Activated CD4-positive, alpha-beta T cell treated with anti-CD3 and anti-CD28 coated beads, Interleukin-2, amount 50 U/mL, for 16 hours (primary cell): Measurements from ENCODE around the gene ERICH6.
A peak's percentile ranks its signal among the peaks of the same experiment; 100 is the strongest.
"Not testable (repeated sequence)": the region's sequence is repeated elsewhere in the genome, so short reads cannot be mapped to it uniquely, and the experiment has no call there.

ENCODE experiments used
- DNase-seq: peaks from one replicate; pipeline ENCODE4 v3.0.0-alpha.2; 2020

Gene ERICH6

DNA sequence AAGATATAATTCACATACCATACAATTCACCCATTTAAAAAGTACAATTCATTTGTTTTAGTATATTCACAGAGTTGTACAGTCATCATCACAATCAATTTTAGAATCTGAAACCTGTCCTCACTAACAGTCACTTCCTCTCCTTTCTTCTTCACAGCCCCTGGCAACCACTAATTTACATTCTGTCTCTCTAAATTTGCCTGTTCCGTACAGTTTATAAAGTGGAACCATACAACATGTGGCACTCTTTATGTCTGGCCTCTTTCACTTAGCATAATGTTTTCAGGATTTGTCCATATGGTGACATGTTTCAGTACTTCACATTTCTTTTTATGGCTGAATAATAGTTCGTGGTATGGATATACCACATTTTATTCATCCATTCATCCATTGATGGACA is 22.7 kb downstream of the ERICH6 start:
- DNase-seq: peak; percentile 50

DNA sequence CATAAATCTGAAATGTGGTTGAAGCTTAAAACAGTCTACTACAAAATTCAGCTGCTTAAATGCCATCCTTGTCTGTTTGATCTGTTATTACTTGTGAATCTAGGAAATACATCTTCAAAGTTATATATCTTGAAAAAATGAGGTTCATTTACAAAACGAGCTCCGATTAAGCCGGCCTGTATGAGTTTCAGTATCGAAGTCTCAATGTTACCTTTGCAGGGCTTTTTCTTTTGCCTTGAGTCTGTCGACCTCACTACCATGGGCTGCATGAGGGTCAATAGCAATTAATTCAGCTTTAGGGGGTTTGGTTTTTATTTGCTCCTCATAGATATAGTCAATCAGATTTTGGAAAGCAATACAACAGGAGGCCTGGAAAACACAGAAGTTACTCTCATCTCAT is 23.2 kb downstream of the ERICH6 start:
- DNase-seq: no peak

DNA sequence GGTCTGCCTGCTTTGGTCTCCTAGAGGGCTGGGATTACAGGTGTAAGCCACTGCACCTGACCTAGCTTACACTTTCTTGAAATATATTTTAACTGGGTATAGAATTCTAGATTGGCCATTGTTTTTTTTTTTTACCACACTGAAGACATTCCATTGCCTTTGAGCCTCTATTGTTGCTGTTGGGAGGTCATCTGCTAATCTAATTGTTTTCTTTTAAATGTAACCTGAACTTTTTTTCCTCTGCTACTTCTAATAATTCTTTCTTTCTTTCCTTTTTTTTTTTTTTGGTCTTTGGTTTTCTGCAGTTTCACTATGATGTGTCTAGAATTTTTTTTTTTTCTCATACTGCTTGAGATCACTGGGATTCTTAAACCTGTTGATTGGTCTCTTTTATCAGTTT is 28.1 kb downstream of the ERICH6 start:
- DNase-seq: no peak

DNA sequence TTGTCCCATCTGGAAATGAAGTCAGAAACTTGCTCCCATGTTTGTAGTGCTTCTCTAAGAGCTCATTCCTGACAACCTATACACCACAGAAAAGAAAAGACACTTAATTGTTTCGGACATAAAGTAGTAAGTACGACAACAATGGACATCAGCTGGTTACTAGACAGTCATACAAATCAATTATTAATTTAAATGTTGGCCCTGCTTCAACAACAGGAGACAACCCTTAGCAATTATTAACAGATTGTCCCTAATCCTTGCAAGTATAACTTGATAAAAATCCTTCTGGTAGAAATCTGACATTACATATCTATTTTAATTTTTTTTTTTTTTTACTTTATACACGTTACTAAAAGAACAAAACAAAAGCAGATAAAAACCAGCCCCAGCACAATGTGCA is 29.8 kb downstream of the ERICH6 start:
- DNase-seq: no peak

DNA sequence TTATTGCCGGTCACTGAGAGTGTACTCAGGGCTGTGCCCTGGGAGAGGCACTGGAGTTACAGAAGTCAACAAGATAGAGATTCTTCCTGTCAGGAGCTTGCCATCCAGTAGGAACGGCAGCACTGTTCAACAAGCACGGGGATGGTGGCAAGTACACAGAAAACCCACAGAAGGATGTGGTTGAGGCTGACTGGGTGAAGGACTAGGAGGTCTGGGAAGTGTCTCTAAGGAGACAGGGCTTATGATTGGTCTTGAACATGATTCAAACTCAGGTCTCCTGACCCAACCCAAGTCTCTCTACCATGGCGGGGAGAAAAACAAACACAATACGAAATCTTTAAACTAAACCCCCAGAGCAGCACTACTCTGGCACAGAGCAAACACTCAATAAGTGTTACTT is 37.6 kb downstream of the ERICH6 start:
- DNase-seq: peak; percentile 13

DNA sequence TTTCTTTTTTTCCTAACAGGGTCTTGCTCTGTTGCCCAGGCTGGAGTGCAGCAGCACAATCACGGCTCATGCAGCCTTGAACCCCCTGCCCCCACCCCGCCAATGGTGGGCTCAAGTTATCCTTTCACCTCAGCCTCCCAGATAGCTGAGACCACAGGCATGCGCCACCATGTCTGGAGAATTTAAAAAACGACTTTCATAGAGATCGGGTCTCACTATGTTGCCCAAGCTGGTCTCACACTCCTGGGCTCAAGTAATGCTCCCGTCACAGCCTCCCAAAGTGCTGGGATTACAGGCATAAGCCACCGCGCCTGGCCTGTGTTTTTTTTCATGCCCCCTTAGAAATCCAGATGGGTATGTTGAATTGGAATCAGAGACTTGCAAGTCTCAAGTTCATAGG is 40.3 kb downstream of the ERICH6 start:
- DNase-seq: no peak

DNA sequence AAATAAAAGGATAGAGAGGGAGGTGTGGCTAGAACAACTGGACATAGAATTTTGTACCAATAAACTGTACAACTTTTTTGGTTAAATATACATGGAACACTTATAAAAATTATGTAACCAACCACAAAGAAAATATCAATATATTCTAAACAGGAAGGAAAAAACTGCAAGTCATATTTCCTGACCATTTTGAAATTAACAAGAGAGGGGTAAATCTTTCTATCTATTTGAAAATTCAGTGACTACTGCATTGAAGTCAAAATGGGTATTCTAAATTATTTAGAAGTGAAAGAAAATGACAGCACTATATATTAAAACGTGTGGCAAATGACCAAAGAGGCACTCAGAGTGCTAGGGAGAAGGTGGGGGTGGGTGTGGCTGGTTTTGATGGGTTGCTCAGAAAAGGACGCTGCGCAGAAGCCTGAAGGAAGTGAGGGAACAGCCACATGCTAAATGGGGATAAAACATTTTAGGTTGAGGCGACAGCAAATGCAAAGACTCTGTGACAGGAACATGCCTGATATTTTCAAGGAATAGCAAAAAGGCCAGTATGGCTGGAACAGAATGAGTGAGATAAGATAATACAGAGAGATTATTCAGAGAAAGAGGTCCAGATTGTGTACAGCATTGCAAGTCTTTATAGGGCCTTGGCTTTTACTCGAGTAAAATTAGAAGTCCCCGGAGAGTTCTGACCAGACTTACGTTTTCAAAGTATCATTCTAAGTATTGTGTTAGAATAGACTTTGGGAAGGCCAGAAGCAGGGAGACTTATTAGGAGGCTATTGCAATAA is 41.1 kb downstream of the ERICH6 start:
- no peak for DNase-seq

DNA sequence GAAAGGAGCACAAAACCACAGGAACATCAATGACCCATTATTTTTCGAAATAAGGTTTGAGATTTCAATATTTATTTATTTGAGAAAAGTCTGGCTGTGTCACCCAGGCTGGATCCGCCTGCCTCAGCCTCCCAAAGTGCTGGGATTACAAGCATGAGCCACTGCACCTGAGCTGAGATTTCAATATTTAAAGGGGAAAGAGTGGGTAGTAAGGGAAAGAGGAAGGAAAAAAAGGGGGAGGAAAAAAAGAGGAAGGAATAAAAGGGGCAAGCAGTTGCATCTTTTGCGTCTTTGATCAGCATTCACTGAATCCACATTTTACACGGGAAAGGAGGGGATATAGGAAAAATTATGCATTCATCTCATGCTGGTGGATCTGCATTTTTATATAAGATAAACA is 47.4 kb downstream of the ERICH6 start:
- no peak for DNase-seq

DNA sequence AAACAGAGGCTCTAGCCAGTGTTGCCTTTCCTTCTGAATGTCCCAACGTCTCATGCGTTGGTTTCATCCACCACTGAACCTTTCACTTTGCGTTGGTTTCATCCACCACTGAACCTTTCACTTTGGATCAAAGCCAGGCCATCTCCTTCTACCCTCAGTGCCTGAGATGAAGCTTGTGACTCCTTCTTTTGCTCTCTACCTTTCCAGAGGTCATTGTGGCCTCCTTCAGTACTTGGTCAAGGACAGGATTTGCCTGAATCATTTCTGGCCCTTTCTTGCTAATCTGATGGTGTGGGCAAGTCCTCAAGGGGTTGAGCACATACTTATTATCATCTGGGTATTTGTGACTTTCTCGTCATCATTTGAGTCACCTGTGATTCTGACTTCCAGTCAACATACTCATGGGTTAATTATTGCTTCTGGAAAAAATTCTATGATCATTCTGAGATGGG is 50.6 kb downstream of the ERICH6 start:
- peak; percentile 7 for DNase-seq

DNA sequence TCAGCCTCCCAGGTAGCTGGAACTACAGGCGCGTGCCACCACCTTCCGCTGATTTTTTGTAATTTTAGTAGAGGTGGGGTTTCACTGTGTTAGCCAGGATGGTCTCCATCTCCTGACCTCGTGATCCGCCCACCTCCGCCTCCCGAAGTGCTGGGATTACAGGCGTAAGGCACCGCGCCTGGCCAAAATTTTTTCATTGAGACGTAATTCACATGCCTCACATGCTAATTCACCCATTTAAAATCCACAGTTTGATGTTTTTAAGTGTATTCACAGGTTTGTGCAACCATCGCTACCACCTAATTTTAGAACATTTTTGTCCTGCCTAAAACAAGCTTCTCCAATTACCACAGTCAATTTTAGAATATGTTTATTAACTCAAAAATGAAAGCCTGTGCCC is 63.5 kb downstream of the ERICH6 start:
- DNase-seq: no peak

DNA sequence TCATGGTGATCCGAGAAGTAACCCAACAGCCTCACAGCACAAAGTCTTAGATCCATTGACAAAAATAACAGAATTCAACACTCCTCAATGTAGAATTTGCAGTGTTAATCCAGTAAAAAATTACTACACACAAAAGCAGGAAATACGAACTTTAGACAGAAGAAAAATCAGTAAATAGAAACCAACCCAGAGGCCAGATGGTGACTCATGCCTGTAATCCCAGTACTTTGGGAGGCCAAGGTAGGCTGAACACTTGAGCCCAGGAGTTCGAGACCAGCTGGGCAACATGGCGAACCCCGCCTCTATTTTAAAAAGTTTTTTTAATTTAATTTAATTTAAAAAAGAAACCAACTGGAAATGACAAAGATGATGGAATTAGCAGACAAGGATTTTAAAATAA is 64.5 kb downstream of the ERICH6 start:
- no peak for DNase-seq

DNA sequence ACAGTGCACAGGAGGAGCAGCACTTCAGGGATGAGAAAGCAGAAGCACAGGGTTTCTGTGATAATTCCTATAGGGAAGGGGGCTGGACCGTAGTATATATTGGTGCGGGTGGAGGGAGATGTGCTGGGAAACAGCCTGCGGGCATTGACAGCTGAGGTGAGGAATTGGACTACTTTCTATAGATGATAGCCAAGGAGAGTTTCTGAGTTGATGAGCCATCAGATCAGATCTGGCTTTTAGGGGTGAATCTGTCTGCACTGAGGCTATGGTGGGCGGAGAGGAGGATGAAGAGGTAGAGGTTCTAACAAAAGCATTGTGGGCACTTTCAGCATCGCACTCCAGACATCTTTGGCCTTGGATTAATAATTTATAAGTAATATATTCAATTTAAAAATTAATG is 67.5 kb downstream of the ERICH6 start:
- no peak for DNase-seq

DNA sequence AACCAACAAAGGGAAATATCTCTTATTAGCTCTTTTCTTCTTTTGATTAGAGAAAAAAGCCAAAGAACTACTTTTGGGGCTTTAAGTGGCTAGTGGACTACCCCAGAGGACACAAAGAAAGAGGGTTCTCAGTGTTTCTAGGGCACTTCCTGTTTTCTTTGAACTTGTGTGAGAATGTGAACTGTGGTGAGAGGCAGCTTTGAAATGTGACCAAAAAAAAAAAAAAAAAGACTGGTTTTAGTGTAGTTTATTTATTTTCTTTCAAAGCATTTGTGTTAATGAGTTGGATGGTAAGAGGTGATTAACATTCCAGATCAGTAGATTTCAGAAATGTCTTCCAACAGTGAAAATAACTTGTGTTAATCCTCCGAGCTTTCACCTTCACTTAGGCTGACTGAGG is 68.2 kb downstream of the ERICH6 start:
- DNase-seq: peak; percentile 34

DNA sequence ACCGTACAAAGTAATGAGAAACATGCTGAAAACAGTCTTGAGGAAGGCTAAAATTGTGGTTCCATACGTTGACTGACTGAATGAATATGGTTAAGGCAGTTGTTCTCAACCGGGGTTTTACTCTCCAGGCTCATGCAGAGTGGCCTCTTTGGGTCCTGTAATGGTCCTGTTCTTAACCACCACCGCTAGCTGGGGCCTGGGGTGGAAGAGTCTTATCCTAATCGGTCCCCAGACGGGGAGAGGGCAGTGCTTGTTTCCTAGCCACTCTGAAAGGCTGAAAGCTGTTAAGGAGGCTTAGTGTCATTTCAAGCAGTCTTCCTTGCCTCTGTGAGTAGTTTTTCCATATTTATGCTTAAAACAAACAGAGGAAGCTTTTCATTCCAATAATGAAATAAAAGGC is 68.6 kb downstream of the ERICH6 start:
- DNase-seq: no peak

DNA sequence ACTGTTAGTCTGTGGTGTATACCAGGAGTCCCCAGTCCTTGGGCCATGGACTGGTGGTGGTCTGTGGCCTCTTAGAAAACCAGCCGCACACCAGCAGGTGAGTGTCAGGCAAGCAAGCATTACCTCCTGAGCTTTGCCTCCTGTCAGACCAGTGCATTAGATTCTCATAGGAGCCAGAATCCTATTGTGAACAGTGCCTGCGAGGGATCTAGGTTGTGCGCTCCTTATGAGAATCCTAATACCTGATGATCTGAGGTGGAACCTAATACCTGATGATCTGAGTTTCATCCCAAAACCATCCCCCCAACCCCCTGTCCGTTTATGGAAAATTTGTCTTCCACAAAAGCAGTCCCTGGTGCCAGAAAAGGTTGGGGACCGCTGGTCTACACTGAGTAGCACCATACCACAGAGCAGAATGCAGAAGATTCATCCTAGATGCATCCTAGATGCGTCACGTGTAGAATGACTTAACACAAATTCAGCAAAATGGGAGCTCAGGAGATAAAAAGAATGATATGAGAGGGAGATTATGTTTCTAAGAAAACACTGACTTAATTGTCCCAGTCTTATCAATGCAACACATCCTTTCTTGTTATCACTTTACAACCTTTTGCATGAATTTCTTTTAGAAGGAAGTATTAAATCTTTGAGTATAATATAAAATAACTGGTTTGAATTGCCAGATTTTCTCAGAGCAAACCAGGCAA is 72.1 kb downstream of the ERICH6 start:
- DNase-seq: no peak

DNA sequence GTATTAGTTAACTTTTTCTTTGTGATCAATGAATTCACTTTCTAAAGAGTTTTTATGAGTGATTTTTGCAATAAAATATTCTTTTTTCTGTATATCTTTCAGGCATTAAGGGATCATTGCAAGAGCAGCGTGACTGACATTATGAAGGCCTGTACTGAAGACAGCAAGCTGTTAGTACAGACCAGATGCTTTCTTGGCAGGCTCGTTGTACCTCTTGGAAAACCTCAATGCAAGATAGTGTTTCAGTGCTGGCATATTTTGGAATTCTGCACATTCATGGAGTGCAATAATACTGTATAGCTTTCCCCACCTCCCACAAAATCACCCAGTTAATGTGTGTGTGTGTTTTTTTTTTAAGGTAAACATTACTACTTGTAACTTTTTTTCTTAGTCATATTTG is 76.2 kb downstream of the ERICH6 start:
- no peak for DNase-seq

DNA sequence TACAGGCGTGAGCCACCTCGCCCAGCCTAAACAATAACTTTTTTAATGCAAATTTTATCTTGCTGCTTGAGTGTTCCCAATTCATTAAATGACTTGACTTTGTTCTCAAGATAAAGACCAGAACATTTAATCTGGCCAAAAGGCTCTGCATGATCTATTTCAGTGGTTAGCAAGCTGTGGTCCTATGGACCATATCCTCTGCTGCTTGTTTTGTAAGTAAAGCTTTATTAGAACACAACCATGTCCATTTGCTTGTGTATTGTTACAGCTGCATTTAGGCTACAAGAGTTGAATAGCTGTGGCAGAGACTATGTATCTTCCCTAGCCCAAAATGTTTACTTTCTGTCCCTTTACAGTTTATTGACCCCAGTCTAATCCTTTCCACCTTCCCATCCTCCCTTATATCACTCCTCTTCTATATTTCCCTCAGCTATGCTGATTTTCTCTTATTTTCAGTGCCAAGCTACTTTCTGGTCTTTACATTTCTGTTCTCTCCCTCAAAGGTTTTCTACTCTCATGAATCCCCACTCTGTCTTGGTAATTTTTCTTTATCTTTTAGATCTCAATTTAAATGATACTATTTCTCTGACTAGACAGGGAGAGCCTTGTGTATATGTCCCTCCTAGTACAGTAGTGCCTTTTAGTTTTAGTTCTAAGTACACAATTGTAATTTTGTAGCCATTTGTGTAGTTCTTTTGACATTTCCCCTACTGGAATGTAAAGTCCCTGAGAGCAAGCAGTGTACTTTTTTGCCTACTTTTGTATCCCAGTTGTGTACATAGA is 77.4 kb downstream of the ERICH6 start:
- no peak for DNase-seq

DNA sequence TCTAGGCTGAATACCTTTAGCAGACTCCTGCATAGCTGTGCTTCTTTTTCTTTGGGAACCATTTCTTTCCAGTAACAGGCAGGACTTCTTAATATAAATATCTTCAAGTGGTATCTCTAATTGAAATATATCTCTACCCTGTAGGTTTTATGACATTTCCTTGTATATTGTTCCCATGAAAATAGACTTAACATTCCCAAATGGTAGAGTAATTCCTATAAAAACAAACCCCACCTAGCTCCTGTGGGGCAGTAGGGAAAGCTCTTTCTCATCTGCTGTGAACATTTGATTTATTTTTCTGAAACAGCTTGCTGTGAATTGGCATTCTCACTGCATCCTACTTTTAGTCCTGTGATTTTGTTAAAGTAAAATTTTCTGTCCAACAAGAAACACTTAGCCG is 79.8 kb downstream of the ERICH6 start:
- DNase-seq: no peak

DNA sequence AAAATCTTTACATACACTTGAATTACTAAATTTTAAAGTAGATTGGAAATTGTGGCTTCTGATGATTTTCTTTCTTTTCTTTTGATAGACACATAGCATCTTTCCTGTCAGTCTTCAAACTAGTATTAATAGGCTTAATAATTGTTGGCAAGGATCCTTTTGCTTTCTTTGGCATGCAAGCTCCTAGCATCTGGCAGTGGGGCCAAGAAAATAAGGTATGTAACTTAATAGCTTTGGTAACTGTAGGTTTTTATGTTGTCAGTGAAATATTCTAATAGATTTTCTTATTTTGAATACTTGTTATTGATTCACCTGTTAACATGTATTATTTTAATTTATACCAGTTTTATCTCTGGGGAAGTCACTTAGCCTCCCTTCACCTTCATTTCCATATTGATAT is 80.8 kb downstream of the ERICH6 start:
- DNase-seq: not testable (repeated sequence)

DNA sequence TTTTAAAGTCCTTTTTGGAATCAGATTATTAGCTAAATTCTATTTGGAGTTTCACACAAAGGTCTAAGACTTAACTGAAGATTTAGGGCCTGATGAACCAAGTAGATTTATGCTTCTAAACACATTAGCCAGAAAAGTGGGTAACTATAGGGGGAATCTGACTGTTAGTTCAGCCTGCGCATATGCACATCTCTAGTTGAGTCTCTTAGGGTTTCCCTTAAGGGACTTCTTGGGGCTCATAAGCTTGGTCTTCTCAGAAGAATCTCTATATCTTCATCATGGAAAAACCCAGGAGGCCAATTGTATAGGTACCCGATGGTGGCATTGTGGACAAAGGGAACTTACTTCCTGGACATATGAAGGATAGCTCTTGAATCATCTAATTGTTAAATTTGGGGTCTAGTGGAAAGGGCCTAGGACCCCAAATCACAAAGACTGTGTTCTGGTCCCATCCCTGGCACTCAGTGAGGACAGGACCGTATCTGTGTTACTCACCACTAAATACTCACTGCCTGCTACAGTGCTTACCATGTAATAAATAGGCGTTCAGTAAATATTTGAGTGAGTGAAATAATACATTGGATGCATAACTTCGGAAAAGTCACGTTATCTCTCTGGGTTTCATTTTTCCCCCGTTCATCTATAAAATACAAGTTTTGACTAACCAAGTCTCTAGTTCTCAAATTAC is 83.6 kb downstream of the ERICH6 start:
- no peak for DNase-seq

DNA sequence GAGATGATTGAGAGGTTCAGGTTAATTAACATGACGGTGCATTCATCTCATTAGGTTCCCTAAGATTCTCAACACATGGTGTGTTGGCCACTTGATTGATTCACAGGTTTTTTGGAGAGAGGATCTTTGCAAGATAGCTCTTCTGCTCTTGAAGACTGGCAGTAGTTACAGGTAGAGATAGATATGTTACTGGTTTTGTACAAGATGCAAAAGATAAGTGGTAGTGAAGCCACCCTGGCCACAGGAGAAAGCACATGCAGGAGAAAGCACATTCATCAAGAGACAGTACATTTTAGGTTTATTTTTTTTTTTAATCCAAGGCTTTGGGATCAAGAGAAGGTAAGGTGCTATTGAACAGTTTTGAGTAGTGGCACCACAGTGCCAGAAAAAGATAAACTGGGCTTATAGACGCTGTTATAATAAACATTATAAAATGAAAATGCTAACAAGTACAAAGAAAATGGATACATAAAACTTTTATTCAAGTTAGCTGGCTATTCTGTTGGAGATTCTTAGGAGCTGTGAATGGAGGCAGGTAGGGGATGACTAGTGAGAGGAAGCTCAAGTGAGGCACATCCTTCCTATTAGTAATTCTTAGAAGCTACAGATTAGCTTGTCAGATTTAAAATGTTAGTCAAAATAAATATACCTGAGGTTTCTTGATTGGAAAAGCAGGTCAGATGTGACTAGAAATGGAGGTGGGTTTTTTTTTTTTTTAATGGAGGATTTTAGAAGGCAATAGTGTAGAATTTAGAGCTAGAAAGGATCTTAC is 89.8 kb downstream of the ERICH6 start:
- DNase-seq: peak; percentile 71

DNA sequence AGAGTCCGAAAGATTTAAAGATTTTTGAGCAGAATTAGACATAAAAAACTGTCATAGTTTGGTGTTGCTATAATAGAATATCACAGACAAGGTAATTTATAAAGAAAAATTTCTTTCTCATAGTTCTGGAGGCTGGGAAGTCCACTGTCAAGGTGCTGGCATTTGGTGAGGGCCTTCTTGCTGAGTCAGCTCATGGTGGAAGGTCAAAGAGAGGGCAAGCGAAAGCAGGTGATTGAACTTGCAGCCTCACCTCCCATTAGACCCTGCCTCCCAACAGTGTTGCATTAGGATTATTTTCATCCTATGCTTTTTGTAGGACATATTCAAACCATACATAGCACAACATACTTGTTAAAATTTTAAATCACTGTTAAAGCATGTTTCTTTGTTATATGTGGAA is 90.7 kb downstream of the ERICH6 start:
- no peak for DNase-seq
